GM20000 (cell line): ENCODE data around the gene ENTR1.
"Not testable (repeated sequence)": the region's sequence is repeated elsewhere in the genome, so short reads cannot be mapped to it uniquely, and the experiment has no call there.

Experiments used
- DNase-seq: peaks from one replicate; pipeline ENCODE4 v3.0.0; 2012; ENCODE audit warnings: low spot score
- CTCF ChIP-seq: IDR thresholded peaks from 2 replicates; pipeline ENCODE4 v1.5.1; 2012; ENCODE audit warnings: mild to moderate bottlenecking, control low read depth; ENCODE audit errors: extremely low read depth, missing control alignments

Gene ENTR1

GRCh38 chr9:136432591-136432990 is 22.2 kb upstream of the ENTR1 start:
- DNase-seq: no peak
- no peak for TF ChIP-seq CTCF

- no peak for DNase-seq
- TF ChIP-seq CTCF: no peak
Observed at GRCh38 chr9:136431782-136432350, 21.5 kb upstream of the ENTR1 start.

- TF ChIP-seq CTCF: no peak
- DNase-seq: no peak
Observed at GRCh38 chr9:136430588-136431234, 20.3 kb upstream of the ENTR1 start.

- TF ChIP-seq CTCF: no peak
Observed at GRCh38 chr9:136429683-136430491, 19.5 kb upstream of the ENTR1 start.

GRCh38 chr9:136429075-136429628 is 18.7 kb upstream of the ENTR1 start:
- DNase-seq: no peak
- TF ChIP-seq CTCF: no peak

More at GRCh38 chr9:136429683-136430491, 19.5 kb upstream of the ENTR1 start:
- no peak for DNase-seq

- no peak for DNase-seq
- no peak for TF ChIP-seq CTCF
Observed at GRCh38 chr9:136426787-136427186, 16.4 kb upstream of the ENTR1 start.

GRCh38 chr9:136425367-136425766 is 15.0 kb upstream of the ENTR1 start:
- not testable (repeated sequence) for DNase-seq
